Mucosa of descending colon (tissue), 3 donors: ENCODE measurements around the gene SH2D3C. TPM values are rescaled to one million over a fixed set of nuclear protein-coding genes. Genes with fewer than 3 reads are reported as not detected.

Experiments
- ATAC-seq: fragments of 200-7000 bp; cut with Tn5 transposase; one replicate; pipeline ENCODE4 v1.9.1; 2020; ENCODE audit warnings: mild to moderate bottlenecking, moderate library complexity
- DNase-seq, 3 donors: peaks; one replicate each; pipeline ENCODE4 v3.0.0-alpha.2; 2020
- H3K36me3 ChIP-seq: fragments of 200-600 bp; one replicate; pipeline ENCODE4 v1.8.0; 2021; ENCODE audit warnings: low read depth, mild to moderate bottlenecking
- H3K4me1 ChIP-seq: fragments of 200-600 bp; one replicate; pipeline ENCODE4 v1.8.0; 2021; ENCODE audit warnings: low read depth, mild to moderate bottlenecking
- H3K4me3 ChIP-seq: fragments of 200-600 bp; one replicate; pipeline ENCODE4 v1.8.0; 2021; ENCODE audit warnings: mild to moderate bottlenecking
- H3K9me3 ChIP-seq: fragments of 200-600 bp; one replicate; pipeline ENCODE4 v1.8.0; 2021; ENCODE audit warnings: mild to moderate bottlenecking
- intact Hi-C, 2 donors: fragments of 100-400 bp; cut with DNase I in 1 of 2; cut with micrococcal nuclease in 1 of 2; formaldehyde crosslinking; loops; one replicate each; pipeline versions ENCODE4 v1.11.0 to v1.11.1; 2022; cut with DNase I, micrococcal nuclease
- total RNA-seq, 3 donors: library from RNA; stranded (reverse); fragmentation: NEBNext Ultra II Directional in 2 of 3; extraction: Animal tissue kit (Norgen Biotek cat#: 25700) in 2 of 3; gene quantifications; one replicate each; pipeline versions ENCODE4 v1.2.1 to v1.2.4, GENCODE V29; 2021 to 2023
- TF ChIP-seq, protein P1 (sequence below): fragments of 200-600 bp; IDR thresholded peaks from one replicate; pipeline ENCODE4 v1.8.0; 2022; ENCODE audit warnings: antibody characterized with exemption, mild to moderate bottlenecking
- donor health status: DM: no; HTN: no; CAD: no; lungs with moderate emphysema.
- donor health status: DM: no; HTN: no; CAD: no.
- donor health status: DM: no; HTN: yes; CAD: no.

Gene SH2D3C
- total RNA-seq, 3 donors from 2014 or later: 3.2 to 7.4 (median 4.7) TPM

- Histone ChIP-seq H3K9me3 (no peaks in the 10 kb centered on the region), H3K4me3 (no peak overlapping the region), H3K4me1 (peaks cover 14% of the 10 kb centered on the region), H3K36me3 (no peaks in the 10 kb centered on the region)
- DNase-seq: peak; percentile 64 to 71 (median 69)
- intact Hi-C loops: no loop called here
- TF ChIP-seq, protein P1, sequence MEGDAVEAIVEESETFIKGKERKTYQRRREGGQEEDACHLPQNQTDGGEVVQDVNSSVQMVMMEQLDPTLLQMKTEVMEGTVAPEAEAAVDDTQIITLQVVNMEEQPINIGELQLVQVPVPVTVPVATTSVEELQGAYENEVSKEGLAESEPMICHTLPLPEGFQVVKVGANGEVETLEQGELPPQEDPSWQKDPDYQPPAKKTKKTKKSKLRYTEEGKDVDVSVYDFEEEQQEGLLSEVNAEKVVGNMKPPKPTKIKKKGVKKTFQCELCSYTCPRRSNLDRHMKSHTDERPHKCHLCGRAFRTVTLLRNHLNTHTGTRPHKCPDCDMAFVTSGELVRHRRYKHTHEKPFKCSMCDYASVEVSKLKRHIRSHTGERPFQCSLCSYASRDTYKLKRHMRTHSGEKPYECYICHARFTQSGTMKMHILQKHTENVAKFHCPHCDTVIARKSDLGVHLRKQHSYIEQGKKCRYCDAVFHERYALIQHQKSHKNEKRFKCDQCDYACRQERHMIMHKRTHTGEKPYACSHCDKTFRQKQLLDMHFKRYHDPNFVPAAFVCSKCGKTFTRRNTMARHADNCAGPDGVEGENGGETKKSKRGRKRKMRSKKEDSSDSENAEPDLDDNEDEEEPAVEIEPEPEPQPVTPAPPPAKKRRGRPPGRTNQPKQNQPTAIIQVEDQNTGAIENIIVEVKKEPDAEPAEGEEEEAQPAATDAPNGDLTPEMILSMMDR: no peak
- ATAC-seq: peak; percentile 68
These were observed 36.5 kb downstream of the SH2D3C start for GRCh38 chr9:127741831-127742434.

- intact Hi-C loops: loop anchor here in 1 of 2 donors (5.0 to 10.0 kb wide), 2 partner anchors 43 to 135 kb away; partner anchors contain the start of gene AK1
- Histone ChIP-seq H3K4me1 (peaks cover 14% of the 10 kb centered on the region), H3K4me3 (no peak overlapping the region), H3K9me3 (no peaks in the 10 kb centered on the region), H3K36me3 (no peaks in the 10 kb centered on the region)
- no peak for DNase-seq
- no peak for ATAC-seq
- TF ChIP-seq, protein P1: no peak
These were observed 38.7 kb downstream of the SH2D3C start for GRCh38 chr9:127739614-127740330.

DNA sequence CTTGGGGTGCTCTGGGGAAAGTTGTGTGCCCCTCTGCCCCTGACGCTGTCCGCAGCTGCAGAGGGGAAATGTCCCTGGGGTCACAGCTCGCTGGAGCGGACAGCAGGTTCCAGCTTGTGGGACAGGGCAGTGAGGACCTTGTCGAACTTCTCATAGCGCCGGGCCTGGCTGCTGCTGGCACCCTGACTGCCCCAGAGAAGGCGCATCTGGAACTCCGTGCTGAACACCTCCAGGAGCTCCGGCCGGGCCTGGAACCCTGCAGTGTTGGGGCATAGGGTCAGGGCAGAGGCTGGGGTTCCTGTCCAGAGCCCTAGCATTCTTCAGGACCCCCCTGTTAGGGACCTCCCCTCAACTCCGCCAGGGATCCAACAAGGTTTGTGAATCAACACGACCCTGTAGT is 39.8 kb downstream of the SH2D3C start:
- Histone ChIP-seq H3K4me3 (no peak overlapping the region), H3K36me3 (no peaks in the 10 kb centered on the region), H3K4me1 (peaks cover 21% of the 10 kb centered on the region), H3K9me3 (no peaks in the 10 kb centered on the region)
- no peak for ATAC-seq
- TF ChIP-seq, protein P1: no peak
- DNase-seq: no peak
- intact Hi-C loops: loop anchor here in 1 of 2 donors (5.0 to 10.0 kb wide), 2 partner anchors 44 to 136 kb away; partner anchors contain the start of gene AK1

- no peaks in the 10 kb centered on the region for H3K9me3 ChIP-seq
- intact Hi-C loops: loop anchor here in 1 of 2 donors (5.0 to 10.0 kb wide), 2 partner anchors 47 to 139 kb away; partner anchors contain the start of gene AK1
- DNase-seq (no peak), ATAC-seq (no peak)
- peaks cover 18% of the 10 kb centered on the region for H3K4me1 ChIP-seq
- no peak overlapping the region for H3K4me3 ChIP-seq
- H3K36me3 ChIP-seq: no peaks in the 10 kb centered on the region
- TF ChIP-seq, protein P1: no peak
These were observed 42.8 kb downstream of the SH2D3C start for GRCh38 chr9:127735530-127736185.

- TF ChIP-seq, protein P1: peak; percentile 96
- H3K36me3 ChIP-seq: no peaks in the 10 kb centered on the region
- H3K9me3 ChIP-seq: no peaks in the 10 kb centered on the region
- peak within 1 kb of the TSS; percentile 60 for H3K4me3 ChIP-seq
- ATAC-seq: peak; percentile 97
- peak; percentile 97 to 98 (median 98) for DNase-seq
- intact Hi-C loops: loop anchor here in 1 of 2 donors (5.0 to 10.0 kb wide), 2 partner anchors 47 to 140 kb away; partner anchors contain the start of gene AK1
- H3K4me1 ChIP-seq: peaks cover 11% of the 10 kb centered on the region
These were observed 43.5 kb downstream of the SH2D3C start, which contains the start of gene TOR2A for GRCh38 chr9:127734747-127735529. TSS of gene TOR2A (minus strand) at chr9:127735294. CDS start at chr9:127735270, 24 bp downstream.
